Endometrial microvascular endothelial cells (primary cell): Measurements from ENCODE around the gene COCH. TPM values are rescaled to one million over a fixed set of nuclear protein-coding genes. Genes with fewer than 3 reads are reported as not detected.

Experiments
- in situ Hi-C: cut with HindIII; loops from 2 replicates; pipeline ENCODE4 v1.10.0; 2017; ENCODE audit warnings: low sequenced_read_pairs, low pct_unique_long_range_greater_than_20kb; ENCODE audit errors: inconsistent ontology term
- total RNA-seq: library from RNA; depleted of rRNA; stranded (reverse); fragments of >200 nt; gene quantifications from one replicate; pipeline ENCODE4 v1.2.3, GENCODE V29; 2015; ENCODE audit errors: inconsistent ontology term

The COCH gene
- not detected for total RNA-seq

DNA sequence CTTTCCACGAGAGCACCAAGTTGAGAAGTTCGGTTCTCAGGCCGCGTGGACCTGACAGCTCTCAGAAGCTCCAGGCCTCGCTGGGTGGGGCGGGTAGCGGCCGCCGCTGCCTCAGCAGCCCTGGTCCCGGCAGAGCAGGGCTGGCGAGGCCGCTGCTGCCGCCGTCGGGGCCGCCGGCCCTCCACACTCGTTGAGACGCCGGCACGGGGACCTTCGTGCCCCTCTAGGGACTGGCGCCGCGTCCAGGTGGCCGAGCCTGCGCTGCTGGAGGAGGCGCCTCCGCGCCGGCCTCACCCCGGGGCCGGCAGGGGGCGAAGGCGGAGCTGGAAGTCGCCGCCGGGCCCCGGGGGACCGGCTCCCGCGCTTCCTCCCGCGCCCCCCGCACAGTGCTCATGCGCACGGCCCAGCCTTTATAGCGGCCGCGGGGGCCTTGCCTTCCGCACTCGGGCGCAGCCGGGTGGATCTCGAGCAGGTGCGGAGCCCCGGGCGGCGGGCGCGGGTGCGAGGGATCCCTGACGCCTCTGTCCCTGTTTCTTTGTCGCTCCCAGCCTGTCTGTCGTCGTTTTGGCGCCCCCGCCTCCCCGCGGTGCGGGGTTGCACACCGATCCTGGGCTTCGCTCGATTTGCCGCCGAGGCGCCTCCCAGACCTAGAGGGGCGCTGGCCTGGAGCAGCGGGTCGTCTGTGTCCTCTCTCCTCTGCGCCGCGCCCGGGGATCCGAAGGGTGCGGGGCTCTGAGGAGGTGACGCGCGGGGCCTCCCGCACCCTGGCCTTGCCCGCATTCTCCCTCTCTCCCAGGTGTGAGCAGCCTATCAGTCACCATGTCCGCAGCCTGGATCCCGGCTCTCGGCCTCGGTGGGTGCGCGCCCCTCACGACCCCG lies at the start of gene COCH:
TSS of gene COCH (plus strand) at position 440 of the 879 bp plus-strand sequence. CDS start at position 820, 380 bp downstream.
- in situ Hi-C loops: no loop called here

DNA sequence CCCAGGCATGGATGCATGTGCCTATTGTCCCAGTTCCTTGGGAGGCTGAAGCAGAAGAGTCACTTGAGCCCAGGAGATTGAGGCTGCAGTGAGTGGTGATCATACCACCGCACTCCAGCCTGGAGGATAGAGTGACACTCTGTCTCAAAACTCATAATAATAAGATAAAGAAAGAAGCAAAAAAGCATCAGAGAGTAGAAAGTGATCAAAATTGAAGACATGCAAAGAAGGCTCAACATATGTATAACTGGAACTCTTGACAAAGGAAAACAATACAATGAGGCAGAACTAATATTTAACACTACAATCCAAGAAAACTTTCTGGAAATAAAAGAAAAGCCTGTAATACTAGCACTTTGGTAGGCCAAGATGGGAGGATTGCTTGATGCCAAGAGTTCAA lies 48.3 kb upstream of the COCH start:
- in situ Hi-C loops: no loop called here

DNA sequence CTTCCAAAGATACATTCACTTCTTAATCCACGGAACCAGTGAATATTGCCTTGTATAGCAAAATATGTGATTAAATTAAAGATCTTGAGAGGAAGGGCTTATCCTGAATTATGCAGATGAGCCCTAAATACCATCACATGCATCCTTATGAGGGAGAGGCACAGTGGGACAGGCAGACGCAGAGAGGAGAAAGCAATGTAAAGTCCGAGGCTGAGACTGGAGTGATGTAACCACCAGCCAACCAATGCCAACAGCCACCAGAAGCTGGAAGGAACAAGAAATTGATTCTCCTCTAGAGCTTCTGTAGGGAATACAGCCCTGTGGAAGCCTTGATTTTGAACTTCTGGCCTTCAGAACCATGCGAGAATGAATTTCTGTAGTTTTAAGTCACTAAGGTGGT lies 44.5 kb upstream of the COCH start:
- in situ Hi-C loops: no loop called here

DNA sequence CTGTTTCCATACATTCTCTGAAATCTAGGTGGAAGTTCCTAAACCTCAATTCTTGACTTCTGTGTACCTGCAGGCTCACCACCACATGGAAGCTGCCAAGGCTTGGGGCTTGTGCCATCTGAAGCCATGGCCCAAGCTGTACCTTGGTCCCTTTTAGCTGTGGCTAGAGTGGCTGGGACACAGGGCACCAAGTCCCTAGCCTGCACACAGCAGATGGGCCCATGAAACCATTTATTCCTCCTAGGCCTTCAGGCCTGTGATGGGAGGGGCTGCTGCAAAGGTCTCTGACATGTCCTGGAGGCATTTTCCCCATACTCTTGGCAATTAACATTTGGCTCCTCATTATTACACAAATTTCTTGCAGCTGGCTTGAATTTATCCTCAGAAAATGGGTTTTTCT lies 40.0 kb upstream of the COCH start:
- in situ Hi-C loops: no loop called here

- in situ Hi-C loops: no loop called here
Measured at GRCh38 chr14:30838351-30838750, 36.0 kb upstream of the COCH start.

- in situ Hi-C loops: no loop called here
Measured at GRCh38 chr14:30840086-30840779, 34.1 kb upstream of the COCH start.

DNA sequence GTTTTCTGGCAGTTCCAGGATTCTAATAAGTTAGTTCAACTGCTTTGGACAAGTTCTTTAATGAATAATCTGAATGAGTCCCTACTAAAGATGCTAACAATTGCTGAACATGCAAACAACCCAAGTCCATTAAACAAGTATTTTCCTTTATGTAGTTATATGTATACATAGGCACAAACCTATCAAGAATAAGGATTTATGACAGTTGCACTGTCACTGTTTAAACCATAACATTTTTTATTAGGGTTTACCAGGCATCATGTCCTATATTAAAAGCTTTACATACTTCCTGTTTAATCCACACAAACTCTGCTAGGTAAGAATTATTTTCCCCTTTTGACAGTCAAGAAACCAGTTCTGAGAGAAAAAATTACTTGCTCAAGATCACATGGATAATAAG lies 31.9 kb upstream of the COCH start:
- in situ Hi-C loops: no loop called here

DNA sequence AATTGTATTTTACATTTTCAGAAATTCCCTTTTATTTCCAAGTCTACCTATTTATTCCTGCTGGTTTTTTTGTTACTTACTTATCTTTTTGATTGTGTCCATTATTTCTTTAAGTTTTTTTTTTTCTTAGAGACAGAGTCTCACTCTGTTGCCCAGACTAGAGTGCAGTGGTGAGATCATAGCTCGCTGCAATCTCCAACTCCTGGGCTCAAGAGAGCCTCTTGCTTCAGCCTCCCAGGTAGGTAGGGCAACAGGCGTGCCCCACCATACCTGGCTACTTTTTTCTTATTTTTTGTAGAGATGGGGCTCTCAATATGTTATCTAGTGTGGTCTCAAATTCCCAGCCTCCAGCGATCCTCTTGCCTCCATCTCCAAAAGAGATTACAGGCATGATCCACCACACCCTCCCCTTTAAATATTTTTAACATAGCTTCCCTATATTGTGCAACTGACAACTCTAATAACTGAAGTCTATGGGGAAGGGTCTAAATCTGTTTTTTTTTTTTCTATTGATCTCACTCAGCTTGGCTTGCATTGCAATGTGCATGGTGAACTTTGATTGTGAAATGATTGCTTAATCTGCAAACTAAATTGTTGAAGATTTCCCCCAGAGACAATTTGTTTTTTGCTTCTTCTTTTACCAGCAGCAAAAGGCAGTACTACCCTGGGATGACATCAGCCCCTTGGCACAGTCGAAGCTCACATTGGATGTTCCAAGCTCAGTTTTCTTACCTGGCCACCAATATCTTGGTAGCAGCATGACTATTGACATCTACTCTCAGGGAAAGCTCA lies 25.7 kb upstream of the COCH start:
- in situ Hi-C loops: no loop called here

DNA sequence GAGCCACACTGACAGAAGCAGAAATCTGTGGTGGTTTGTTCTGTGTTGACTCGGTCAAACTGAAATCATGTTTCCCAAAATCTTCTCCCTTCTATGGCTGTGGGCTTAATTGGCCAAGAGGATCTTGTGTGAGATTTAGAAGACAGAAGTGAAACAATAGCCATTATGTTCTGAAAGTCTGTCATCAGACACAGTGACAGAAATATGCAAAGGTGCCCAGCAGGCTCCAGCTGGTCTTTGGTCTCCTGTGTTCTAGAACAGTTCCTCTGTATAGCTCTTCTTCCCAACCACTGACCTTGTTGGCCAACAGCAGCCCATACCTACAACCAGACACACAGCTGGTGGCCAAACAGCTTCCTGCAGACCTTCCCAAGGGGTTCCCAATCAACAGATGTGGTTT lies 25.0 kb upstream of the COCH start:
- in situ Hi-C loops: no loop called here

DNA sequence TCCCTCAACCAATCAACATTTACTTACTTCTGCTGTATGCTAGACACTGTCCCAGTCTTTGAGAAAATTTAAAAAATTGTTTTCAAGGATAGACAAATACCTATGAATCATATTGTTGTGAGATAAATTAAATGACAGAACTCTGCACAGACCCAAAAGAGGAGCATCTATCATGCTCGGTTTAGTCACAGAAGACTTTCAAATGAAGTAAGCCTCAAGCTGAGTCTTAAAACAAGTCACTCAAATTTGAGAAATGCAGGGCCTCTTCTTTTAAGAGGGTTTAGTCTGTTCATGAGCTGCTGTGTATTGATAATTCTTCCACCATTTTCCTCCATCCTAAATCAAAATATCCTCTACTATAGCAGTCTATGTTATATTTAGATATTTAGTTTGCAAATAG lies 24.4 kb upstream of the COCH start:
- in situ Hi-C loops: no loop called here

DNA sequence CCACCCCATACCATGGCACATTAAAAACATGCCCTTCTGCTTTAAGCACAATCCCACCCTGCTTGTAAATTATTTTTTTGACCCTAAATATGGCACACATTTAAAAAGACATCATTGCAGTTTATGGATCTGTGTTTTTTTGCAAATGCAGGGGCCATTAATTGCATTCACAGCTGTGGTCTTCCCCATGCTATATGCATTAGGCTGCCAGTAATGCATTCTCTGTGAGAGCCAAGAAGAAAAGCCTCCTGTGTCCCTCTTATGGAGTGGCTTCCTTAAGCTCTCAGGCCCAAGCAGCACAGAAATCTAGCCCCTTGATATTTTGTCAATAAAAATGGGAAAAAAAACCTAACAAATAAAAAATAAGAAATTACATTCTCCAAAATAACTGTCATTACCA lies 20.4 kb upstream of the COCH start:
- in situ Hi-C loops: no loop called here

- in situ Hi-C loops: no loop called here
Measured at GRCh38 chr14:30854492-30854891, 19.9 kb upstream of the COCH start.

DNA sequence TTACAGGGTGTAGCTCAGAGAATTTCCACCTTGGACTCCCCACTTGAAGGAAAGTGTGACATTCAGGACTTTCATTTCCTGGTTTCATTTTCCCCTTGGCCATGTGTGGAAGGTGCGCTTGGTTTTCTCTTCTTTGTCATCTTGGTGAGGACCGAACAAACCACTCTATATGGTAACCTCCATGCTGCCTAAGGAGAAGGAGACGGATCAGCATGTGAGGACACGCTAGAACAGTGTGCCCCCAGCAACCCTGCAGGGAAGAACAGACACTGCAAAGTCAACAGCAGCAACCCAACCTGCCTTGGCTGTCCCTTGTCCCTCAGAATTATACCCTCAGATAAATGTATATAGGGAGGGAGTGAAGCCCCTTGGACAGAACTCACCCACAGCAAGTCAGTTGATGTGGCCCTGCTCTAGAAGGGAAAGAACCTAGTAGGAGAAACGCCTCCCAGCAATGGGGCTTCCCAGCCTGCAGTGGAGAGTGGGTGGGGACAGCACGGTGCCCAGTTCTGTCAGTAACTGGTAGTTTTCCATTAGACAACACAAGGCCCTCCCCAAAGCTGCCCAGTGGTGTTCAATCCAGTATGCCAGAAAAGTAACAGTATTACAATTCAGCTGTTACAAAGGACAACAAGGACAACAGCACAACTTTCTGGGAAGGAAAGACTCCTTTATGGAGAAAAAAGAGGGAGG lies 18.9 kb upstream of the COCH start:
- in situ Hi-C loops: no loop called here

DNA sequence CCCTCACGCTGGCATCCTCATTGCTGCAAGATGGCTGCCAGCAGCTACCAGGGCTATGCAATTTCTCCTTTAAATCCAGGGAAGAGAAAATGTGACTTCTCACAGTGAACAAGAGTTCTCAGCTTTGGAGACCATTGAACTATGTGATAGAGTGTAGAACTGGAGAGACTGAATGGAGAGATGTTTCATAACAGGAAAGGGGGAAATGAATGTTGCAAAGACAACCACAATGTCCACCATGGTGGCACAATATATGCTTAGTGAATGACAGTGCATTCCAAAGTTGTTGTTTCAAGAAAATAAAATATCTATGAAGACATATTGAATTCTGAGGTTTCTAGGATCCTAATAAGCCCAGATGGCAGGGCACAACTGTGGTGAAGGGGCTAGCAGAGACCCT lies 13.2 kb upstream of the COCH start:
- in situ Hi-C loops: no loop called here

DNA sequence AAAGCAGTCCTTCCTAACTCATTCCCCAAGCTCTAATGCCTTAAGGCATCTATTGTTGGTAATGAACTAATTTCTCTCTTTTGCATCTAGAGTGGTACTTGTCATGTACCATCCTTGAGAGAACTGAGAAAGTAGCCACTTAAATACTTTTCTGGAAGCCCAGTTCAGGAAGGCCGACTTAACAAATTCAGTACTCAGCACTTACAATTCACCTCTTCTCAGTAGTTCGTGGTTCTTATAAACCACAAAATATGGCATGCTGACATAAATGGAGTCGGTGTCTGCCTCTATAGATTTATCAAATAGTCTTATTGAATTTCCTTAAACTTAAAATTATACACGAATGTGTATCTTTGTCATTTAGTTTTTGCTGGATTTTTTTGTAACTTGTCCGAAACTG lies 9.4 kb upstream of the COCH start:
- in situ Hi-C loops: no loop called here

DNA sequence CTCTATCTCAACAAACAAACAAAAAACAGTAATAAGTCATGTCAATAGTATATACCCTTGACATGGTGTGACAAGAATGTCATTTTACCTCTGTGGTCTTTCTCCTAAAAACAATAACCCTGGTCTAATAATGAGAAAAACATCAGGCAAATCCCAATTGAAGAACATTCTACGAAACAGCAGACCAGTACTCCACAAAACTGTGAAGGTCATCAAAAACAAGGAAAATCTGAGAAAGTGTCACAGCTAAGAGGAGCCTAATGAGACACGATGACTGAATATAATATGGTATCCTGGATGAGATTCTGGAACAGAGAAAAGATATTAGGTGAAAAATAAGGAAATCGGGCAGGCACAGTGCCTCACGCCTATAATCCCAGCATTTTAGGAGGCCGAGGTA lies 5.6 kb upstream of the COCH start:
- in situ Hi-C loops: no loop called here

DNA sequence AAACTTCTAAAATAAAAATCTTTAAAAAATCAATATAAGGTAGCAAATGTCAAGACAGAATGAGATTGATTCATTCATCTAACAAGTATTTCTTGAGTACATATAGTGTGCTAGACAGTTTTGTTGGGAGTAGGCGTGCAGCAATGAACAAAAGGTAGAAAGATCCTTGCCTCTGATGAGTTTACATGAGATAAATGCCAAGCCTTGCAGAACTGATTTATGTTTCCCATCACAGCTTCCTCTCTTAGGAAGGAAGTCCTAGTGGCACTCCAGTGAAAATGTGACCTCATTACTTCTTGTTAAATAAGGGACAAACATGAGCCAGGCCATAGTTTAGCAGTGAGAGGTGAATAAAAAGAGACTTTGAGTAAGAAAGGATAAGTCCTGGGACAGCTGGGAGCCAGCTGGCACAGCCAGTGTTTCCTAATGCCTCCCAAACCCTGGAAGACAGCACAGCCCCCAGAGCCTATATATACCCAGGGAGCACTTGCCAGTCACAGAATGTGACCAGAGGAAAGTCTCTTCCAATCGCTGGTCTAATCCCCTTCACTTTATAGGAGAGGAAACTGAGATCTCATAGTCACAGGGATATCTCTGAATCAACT lies 4.7 kb upstream of the COCH start:
- in situ Hi-C loops: no loop called here

DNA sequence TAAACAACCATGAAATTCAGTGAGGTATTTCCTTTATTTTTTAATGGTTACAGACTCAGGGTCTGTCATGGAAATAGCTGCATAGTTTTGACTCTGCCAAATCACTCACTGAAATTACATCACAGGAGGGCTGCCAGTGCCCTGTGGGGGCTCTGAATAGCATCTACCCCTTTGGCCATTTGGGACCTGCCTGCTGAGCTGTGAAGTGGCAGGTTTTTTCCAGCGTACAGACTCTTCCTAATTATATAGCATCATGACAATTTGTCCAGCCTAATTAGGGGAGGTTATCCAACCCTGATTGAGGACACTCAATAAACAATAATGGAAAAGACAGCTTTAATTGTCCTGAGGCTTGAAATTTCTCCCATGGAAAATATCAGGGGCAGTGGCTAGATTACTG lies 1.8 kb upstream of the COCH start:
- in situ Hi-C loops: no loop called here
